K562 (cell line): ENCODE measurements around the gene USP11. TPM values are rescaled to one million over a fixed set of nuclear protein-coding genes. Genes with fewer than 3 reads are reported as not detected.

Source experiments
- ATAC-seq: fragments of 200-7000 bp; cut with Tn5 transposase; 3 replicates; pipeline ENCODE4 v1.9.1; 2020; ENCODE audit warnings: moderate library complexity
- BruUV-seq: library from RNA; stranded (reverse); fragments of 400-500 nt; replicated peaks from 2 replicates; lab custom pipeline; 2021; lab: Mats Ljungman, UMichigan
- CTCF ChIA-PET: fragments of 300-600 bp; formaldehyde crosslinking; extraction: SDS; loops from one replicate; lab custom pipeline; 2021; ENCODE audit warnings: low intra/inter-chr PET ratio; lab: Yijun Ruan, JAX
- POLR2A ChIA-PET: fragments of 300-600, 350-650 bp; sonication (Branson Sonifier 250); formaldehyde crosslinking; extraction: SDS; loops from one replicate; lab custom pipeline; 2021; ENCODE audit warnings: antibody characterized with exemption, inconsistent platforms; lab: Yijun Ruan, JAX
- DNase-seq, 4 experiments: peaks; one replicate each; pipeline versions ENCODE4 v3.0.0 to v3.0.0-alpha.2; 2011 to 2018; ENCODE audit warnings: low spot score in 3 of 4, mixed read lengths in 3 of 4; ENCODE audit errors: extremely low read depth in 1 of 4
- FAIRE-seq: peaks from 2 replicates; lab custom pipeline; 2011; peaks lifted over from hg19 to GRCh38; lab: Jason Lieb, UNC
- H2AFZ ChIP-seq: 2 replicates; pipeline ENCODE4 v1.6.0; 2011; ENCODE audit warnings: low read depth, low read length, control low read depth, inconsistent platforms
- H3K27ac ChIP-seq: fragments of 200-600 bp; 3 replicates; pipeline ENCODE4 v1.8.0; 2011; ENCODE audit warnings: low read depth, mild to moderate bottlenecking, control low read depth, inconsistent platforms, low read length, moderate library complexity, mixed read lengths; ENCODE audit errors: extremely low read depth
- H3K27me3 ChIP-seq, 2 experiments: fragments of 300-600 bp in 1 of 2; 2 replicates in 1 of 2; 3 replicates in 1 of 2; pipeline versions ENCODE4 v1.6.0 to v1.8.0; 2011; ENCODE audit warnings: inconsistent platforms in 2 of 2, low read length in 2 of 2, mild to moderate bottlenecking in 1 of 2, mixed read lengths in 1 of 2, moderate library complexity in 1 of 2; ENCODE audit not compliant: control insufficient read depth in 2 of 2, insufficient read depth in 2 of 2
- H3K36me3 ChIP-seq: fragments of 300-600 bp; 3 replicates; pipeline ENCODE4 v1.8.0; 2011; ENCODE audit warnings: mild to moderate bottlenecking, low read length, inconsistent platforms; ENCODE audit not compliant: control insufficient read depth, insufficient read depth
- H3K4me1 ChIP-seq, 2 experiments: fragments of 200-600 bp in 1 of 2; replicated peaks in 1 of 2; 2 replicates in 1 of 2; 3 replicates in 1 of 2; pipeline versions ENCODE4 v1.5.1 to v1.8.0; 2011; ENCODE audit warnings: inconsistent platforms in 2 of 2, low read length in 2 of 2, mild to moderate bottlenecking in 1 of 2, mixed read lengths in 1 of 2, moderate library complexity in 1 of 2; ENCODE audit not compliant: control insufficient read depth in 2 of 2, insufficient read depth in 2 of 2
- H3K4me2 ChIP-seq: 2 replicates; pipeline ENCODE4 v1.6.1; 2011; ENCODE audit warnings: low read length, control low read depth, inconsistent platforms, mixed read lengths; ENCODE audit not compliant: insufficient read depth
- H3K4me3 ChIP-seq: fragments of 200-600 bp; sonication (generic), shearing (Covaris generic); 2 replicates; pipeline ENCODE4 v1.5.1; 2016; ENCODE audit warnings: control low read depth, inconsistent platforms
- H3K79me2 ChIP-seq: fragments of 200-600 bp; 3 replicates; pipeline ENCODE4 v1.8.0; 2011; ENCODE audit warnings: low read length, inconsistent platforms; ENCODE audit not compliant: control insufficient read depth, insufficient read depth
- H3K9ac ChIP-seq, 2 experiments: 2 replicates each; pipeline versions ENCODE4 v1.6.0 to v1.6.1; 2011; ENCODE audit warnings: low read depth in 2 of 2, low read length in 2 of 2, control low read depth in 1 of 2, inconsistent platforms in 1 of 2, mild to moderate bottlenecking in 1 of 2, mixed read lengths in 1 of 2; ENCODE audit not compliant: insufficient read depth in 1 of 2
- H3K9me1 ChIP-seq: one replicate; pipeline ENCODE4 v1.6.0; 2011; ENCODE audit warnings: inconsistent platforms, mild to moderate bottlenecking, low read length, moderate library complexity; ENCODE audit not compliant: control insufficient read depth, insufficient read depth
- H3K9me3 ChIP-seq: replicated peaks from 2 replicates; pipeline ENCODE4 v1.5.1; 2011; ENCODE audit warnings: low read depth, low read length, inconsistent platforms; ENCODE audit not compliant: control insufficient read depth, insufficient read depth
- H4K20me1 ChIP-seq: replicated peaks from 2 replicates; pipeline ENCODE4 v1.6.1; 2011; ENCODE audit warnings: low read length, inconsistent platforms, mixed read lengths; ENCODE audit not compliant: control insufficient read depth, insufficient read depth
- NFYB ChIP-seq: IDR thresholded peaks from 2 replicates; pipeline ENCODE4 v1.6.1; 2011; ENCODE audit warnings: mild to moderate bottlenecking, moderate library complexity; ENCODE audit not compliant: insufficient read length; ENCODE audit errors: extremely low read depth
- POLR2G ChIP-seq: fragments of 200-400 bp; formaldehyde crosslinking; IDR thresholded peaks from 2 replicates; pipeline ENCODE4 v1.6.1; 2017; ENCODE audit warnings: low read depth, mild to moderate bottlenecking, antibody characterized with exemption, low read length, moderate library complexity
- PREB ChIP-seq: sonication (generic); formaldehyde crosslinking; IDR thresholded peaks from 2 replicates; pipeline ENCODE4 v1.8.1; 2023; ENCODE audit warnings: mild to moderate bottlenecking, missing genetic modification reagents
- RBM22 ChIP-seq: fragments of 200-400 bp; formaldehyde crosslinking; IDR thresholded peaks from 2 replicates; pipeline ENCODE4 v1.6.1; 2018; ENCODE audit warnings: low read length, low read depth; ENCODE audit not compliant: poor library complexity, severe bottlenecking
- WGBS: fragments of 100-300 bp; shearing (Covaris generic); methylation state at CpG from one replicate; pipeline ENCODE4 v1.1.6; 2016; ENCODE audit warnings: low coverage, mixed read lengths; ENCODE audit not compliant: insufficient coverage; ENCODE audit errors: missing lambda C conversion rate; 5-methylcytosine and 5-hydroxymethylcytosine counted together
- in situ Hi-C: fragments of 300-500 bp; cut with MboI; formaldehyde crosslinking; loops from 4 replicates; pipeline ENCODE4 v1.15.0; 2018; ENCODE audit warnings: inconsistent platforms, mixed read lengths
- intact Hi-C: fragments of 100-400 bp; cut with micrococcal nuclease; formaldehyde crosslinking; loops from 2 replicates; pipeline ENCODE4 v1.14.2; 2022
- polyA plus RNA-seq, 8 experiments: library from polyadenylated mRNA; depleted of rRNA in 4 of 8; stranded (reverse) in 5 of 8; unstranded in 3 of 8; fragments of >200 nt; fragmentation: Nextera tagmentation in 2 of 8; fragmentation: Illumina TruSeq in 1 of 8; extraction: Ambion mirVana in 2 of 8; extraction: Trizol in 1 of 8; gene quantifications; 2 replicates each; pipeline versions ENCODE4 v1.2.1 to v1.2.3, GENCODE V29; 2011 to 2014; ENCODE audit warnings: inconsistent platforms in 1 of 8, missing spikeins in 1 of 8
- total RNA-seq, 7 experiments: library from RNA; depleted of rRNA in 6 of 7; stranded (reverse); fragments of >200 nt in 6 of 7; fragmentation: Illumina TruSeq in 2 of 7; extraction: Trizol in 2 of 7; gene quantifications; 2 replicates each; pipeline versions ENCODE4 v1.2.1 to v1.2.3, GENCODE V29; 2011 to 2021; ENCODE audit warnings: low replicate concordance in 1 of 7

USP11 gene
- total and polyA plus RNA-seq, 9 of the 15 experiments (the other 6 are each of a cell fraction or from before 2014, with no cell fraction given), result 2.5 to 29.0 (median 11.7) TPM

GRCh38 chrX:47185241-47185640 is 47.6 kb upstream of the USP11 start:
- ATAC-seq (no peak), DNase-seq (no peak), FAIRE-seq (no peak)
- no peak overlapping the region for H2AFZ ChIP-seq
- TF ChIP-seq POLR2G, result peak; percentile 52; the same call in 1 of the 2 replicates
- TF ChIP-seq PREB (CRISPR knock-in tag), result no peak
- H3K4me1 ChIP-seq, result peaks cover 0 to 7% of the 10 kb centered on the region in 2 experiments; a peak in 2 of 5 replicates
- H3K9me1 ChIP-seq, result no peaks in the 10 kb centered on the region
- H3K79me2 ChIP-seq, result no peaks in the 10 kb centered on the region
- POLR2A ChIA-PET, result interaction anchor here (0.6 kb wide), 1 partner anchor 312 kb away, joined by 3 read pairs; no protein-coding TSS in a partner anchor
- BruUV-seq, result no TSS peak
- no peak overlapping the region for H3K4me3 ChIP-seq
- H3K27me3 ChIP-seq, result no peaks in the 10 kb centered on the region
- CTCF ChIA-PET, result no interaction called here
- H4K20me1 ChIP-seq, result no peaks in the 10 kb centered on the region
- WGBS, result 100% methylated on average over 1 of the region's 17 CpGs
- no peak overlapping the region for H3K27ac ChIP-seq
- no peak overlapping the region for H3K9ac ChIP-seq
- intact Hi-C loops (no loop called here), in situ Hi-C loops (no loop called here)
- H3K36me3 ChIP-seq, result peaks cover 57% of the 10 kb centered on the region; the same call in 2 of the 3 replicates
- no peak overlapping the region for H3K4me2 ChIP-seq
- H3K9me3 ChIP-seq, result no peaks in the 10 kb centered on the region

- CTCF ChIA-PET, result no interaction called here
Measured at GRCh38 chrX:47186096-47186740, 46.6 kb upstream of the USP11 start.

More at GRCh38 chrX:47186096-47186740, 46.6 kb upstream of the USP11 start:
- H3K79me2 ChIP-seq, result no peaks in the 10 kb centered on the region; the same call in 2 of the 3 replicates
- H3K9ac ChIP-seq, result peak overlapping the region in 1 of 2 experiments; percentile 52; a peak in 1 of 4 replicates
- no peak overlapping the region for H3K4me3 ChIP-seq
- H3K4me1 ChIP-seq, result peaks cover 0 to 14% of the 10 kb centered on the region in 2 experiments; a peak in 2 of 5 replicates
- 96% methylated on average over 18 of the region's 27 CpGs for WGBS
- TF ChIP-seq POLR2G, result peak; percentile 47; the same call in 1 of the 2 replicates
- TF ChIP-seq NFYB, result no peak
- TF ChIP-seq RBM22, result peak; percentile 57
- no peak overlapping the region for H2AFZ ChIP-seq
- H3K9me3 ChIP-seq, result no peaks in the 10 kb centered on the region
- H3K27me3 ChIP-seq, result no peaks in the 10 kb centered on the region
- intact Hi-C loops (no loop called here), in situ Hi-C loops (no loop called here)
- no peak overlapping the region for H3K27ac ChIP-seq
- ATAC-seq (no peak), FAIRE-seq (no peak), DNase-seq (no peak)
- H4K20me1 ChIP-seq, result no peaks in the 10 kb centered on the region
- no peak overlapping the region for H3K4me2 ChIP-seq
- BruUV-seq, result TSS peak; percentile 72
- H3K9me1 ChIP-seq, result no peaks in the 10 kb centered on the region
- POLR2A ChIA-PET, result interaction anchor here (0.6 kb wide), 1 partner anchor 311 kb away, joined by 3 read pairs; no protein-coding TSS in a partner anchor
- peaks cover 48% of the 10 kb centered on the region; the same call in 2 of the 3 replicates for H3K36me3 ChIP-seq
